NT2/D1 (cell line): Measurements from ENCODE around the gene CPNE1.

Source experiments
- YY1 ChIP-seq: IDR thresholded peaks from 2 replicates; pipeline ENCODE4 v1.6.1; 2011; ENCODE audit not compliant: insufficient read length, insufficient read depth
- ZNF274 ChIP-seq: IDR thresholded peaks from 2 replicates; pipeline ENCODE4 v1.6.1; 2011; ENCODE audit warnings: mild to moderate bottlenecking, low read depth, low read length

GRCh38 chr20:35603695-35604448 is 60.8 kb downstream of the CPNE1 start:
- TF ChIP-seq YY1 (no peak), ZNF274 (no peak)
